Activated CD8-positive, alpha-beta memory T cell treated with anti-CD3 and anti-CD28 coated beads for 4 hours (primary cell): ENCODE measurements around the gene HABP2.

Source experiments
- DNase-seq, 2 donors: peaks; one replicate each; pipeline ENCODE4 v3.0.0-alpha.2; 2020; ENCODE audit warnings: low read depth in 2 of 2

HABP2 gene

DNA sequence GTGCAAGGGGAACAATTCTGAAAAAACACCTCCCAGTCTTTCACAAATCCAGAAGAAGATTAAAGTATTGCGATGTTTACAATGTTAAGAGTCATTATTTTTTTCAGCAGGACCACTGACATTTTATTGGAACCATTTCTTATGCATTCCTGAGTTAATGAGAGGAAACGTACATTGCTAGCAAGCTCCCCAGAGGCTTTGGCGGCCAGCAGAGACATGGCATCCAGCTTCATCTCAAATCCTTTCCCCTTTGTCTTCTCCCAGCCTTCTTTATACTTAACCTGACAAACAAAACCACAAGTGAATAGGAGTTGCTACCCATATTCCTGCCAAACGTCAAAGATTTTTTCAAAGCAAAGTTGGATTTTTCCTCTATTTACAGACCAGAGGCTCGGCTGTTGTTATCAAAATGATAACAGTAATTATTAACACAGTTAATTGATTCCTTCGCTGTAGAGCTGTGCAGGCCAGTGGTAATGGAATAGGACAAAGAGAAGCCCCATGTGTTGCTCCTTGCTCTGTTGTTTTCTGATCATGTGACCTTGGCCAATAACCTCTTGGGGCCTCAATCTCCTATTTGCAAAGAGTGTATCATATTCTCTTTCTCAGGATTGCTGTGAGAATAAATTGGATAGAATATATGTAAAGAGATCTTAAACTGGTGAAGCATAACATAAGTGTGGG lies 79.0 kb downstream of the HABP2 start:
- no peak for DNase-seq
